Fibroblast of skin of right biceps (primary cell): ENCODE measurements around the gene PRKN.

Experiments
- DNase-seq: peaks from one replicate; pipeline ENCODE4 v3.0.0-alpha.2; 2013

Gene PRKN

GRCh38 chr6:162219266-162219665 lies 508.3 kb downstream of the PRKN start:
- DNase-seq = no peak

GRCh38 chr6:162217811-162218493 lies 509.6 kb downstream of the PRKN start:
- DNase-seq = no peak

GRCh38 chr6:162217058-162217457 lies 510.5 kb downstream of the PRKN start:
- DNase-seq = no peak

GRCh38 chr6:162211777-162212176 lies 515.8 kb downstream of the PRKN start:
- no peak for DNase-seq

DNA sequence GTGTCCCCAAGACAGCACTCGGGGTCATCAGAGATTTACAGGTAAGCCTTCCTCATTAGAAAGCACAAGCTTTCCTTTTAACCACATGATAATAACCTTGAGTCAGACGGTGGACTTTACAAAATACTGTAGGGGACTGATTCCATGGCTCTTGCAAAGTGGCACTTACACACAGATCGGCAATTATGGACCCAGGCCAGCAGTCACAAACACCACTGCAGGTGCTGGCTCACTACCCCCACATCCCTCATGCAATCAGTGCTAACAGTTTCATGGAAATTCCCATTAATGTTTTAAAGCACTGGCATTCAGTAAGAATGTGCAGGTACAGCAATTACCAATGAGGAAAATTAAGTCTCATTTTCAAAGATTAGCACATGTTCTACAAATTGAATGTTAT lies 516.5 kb downstream of the PRKN start:
- no peak for DNase-seq

- no peak for DNase-seq
Observed at GRCh38 chr6:162203287-162203686, 524.3 kb downstream of the PRKN start.

- no peak for DNase-seq
Observed at GRCh38 chr6:162200945-162201690, 526.4 kb downstream of the PRKN start.

GRCh38 chr6:162200041-162200440 lies 527.5 kb downstream of the PRKN start:
- no peak for DNase-seq

DNA sequence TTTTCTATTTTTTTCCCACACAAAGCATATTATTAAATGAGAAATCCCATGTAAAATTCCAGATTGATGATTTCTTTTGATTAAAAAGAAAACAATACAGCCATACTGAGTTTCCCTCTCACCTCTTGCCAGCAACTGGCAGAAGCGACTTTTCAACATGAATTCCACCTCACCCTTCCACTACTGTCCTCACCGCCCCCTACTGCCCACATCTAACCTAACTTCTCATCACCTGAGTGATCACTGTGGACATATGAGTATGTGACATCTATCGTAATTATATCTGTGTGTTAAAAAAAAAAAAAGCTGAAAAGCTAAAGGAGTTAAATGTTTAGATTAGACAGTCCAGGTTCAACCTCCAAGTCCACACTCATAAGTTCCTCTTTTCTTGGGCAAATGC lies 528.6 kb downstream of the PRKN start:
- DNase-seq = no peak

GRCh38 chr6:162198076-162198475 lies 529.5 kb downstream of the PRKN start:
- no peak for DNase-seq

GRCh38 chr6:162195441-162195840 lies 532.1 kb downstream of the PRKN start:
- no peak for DNase-seq

GRCh38 chr6:162190981-162191380 lies 536.6 kb downstream of the PRKN start:
- DNase-seq = no peak

DNA sequence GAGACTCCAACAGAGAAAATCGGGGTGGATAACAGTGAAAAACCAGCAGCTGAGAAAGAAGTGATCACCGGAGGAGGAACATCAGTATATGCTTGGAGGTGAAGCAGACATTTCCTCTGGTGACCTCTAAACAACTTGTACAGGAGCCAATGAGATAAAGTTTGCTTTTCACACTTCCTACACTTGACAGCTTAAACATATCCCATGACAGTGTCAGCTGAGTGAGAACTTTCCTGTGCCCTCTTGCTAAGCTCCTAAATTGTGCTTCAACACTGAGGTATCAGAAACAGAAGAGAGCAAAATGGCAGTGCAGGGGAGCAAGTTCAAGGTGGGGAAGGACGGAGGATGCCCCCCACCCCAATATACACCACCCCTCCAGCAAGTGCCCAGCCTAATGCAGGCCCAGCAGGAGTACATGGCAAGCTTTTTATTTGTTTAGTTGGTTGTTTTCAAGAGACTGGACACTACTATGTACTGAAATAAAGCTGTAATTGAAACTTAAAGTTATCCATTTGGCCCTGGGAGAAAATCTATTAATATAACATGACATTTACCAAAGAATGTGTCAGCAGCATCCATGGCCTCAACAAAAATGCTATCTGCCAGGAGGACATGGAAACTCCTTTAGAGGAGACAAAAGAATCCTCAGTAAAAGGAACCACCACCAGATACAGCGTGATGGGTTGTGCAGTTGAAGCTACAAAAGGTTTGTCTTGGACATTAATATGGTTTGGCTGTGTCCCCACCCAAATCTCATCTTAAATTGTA lies 540.2 kb downstream of the PRKN start:
- DNase-seq = no peak

GRCh38 chr6:162184465-162184864 lies 543.1 kb downstream of the PRKN start:
- DNase-seq = no peak

GRCh38 chr6:162181741-162182401 lies 545.7 kb downstream of the PRKN start:
- peak; percentile 41 for DNase-seq

- no peak for DNase-seq
Observed at GRCh38 chr6:162181111-162181510, 546.5 kb downstream of the PRKN start.

GRCh38 chr6:162179196-162179951 lies 548.2 kb downstream of the PRKN start:
- DNase-seq = no peak

DNA sequence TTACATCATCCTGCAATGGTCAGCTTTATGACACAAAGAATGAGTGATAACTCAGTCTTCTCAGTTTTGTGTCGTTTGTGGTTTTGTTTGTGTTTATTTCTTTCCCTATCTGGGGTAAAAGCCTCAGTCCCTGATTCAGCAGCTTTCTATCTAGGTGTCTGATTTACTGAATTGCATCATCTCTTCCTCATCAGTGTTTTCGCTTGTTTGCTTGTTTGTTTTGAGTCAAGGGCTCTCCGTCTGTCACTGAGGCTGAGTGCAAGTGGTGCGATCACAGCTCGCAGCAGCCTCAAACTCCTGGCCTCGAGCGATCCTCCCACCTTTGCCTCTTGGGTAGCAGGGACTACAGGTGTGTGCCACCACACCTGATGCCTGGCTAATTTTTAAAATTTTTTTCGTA lies 548.9 kb downstream of the PRKN start:
- no peak for DNase-seq

GRCh38 chr6:162178266-162178665 lies 549.3 kb downstream of the PRKN start:
- no peak for DNase-seq

DNA sequence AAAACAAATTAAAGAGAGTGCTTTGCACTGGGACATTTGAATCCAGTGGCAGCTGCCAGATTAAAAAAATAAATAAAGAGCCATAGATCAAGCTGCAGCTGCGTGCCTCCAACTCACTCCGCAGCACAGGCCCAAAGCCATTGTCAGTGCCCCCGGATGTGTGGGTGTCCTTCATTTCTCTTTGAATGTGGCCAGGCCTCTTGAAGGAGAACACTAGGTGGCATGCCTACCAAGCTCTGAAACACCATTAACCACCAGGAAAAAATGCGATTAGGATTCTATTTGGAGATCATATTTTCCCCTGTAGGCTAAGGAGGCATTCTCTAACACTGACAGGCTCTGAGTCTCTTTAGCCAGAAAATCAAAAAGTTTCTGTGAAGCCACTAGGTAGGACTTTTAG lies 549.8 kb downstream of the PRKN start:
- DNase-seq = peak; percentile 20

- DNase-seq = no peak
Observed at GRCh38 chr6:162173466-162173865, 554.1 kb downstream of the PRKN start.

- no peak for DNase-seq
Observed at GRCh38 chr6:162165479-162165878, 562.1 kb downstream of the PRKN start.
